Muscle layer of duodenum (tissue), 2 donors: Measurements from ENCODE around the gene CDK13.

ENCODE experiments used
- H3K27ac ChIP-seq: one replicate; pipeline ENCODE4 v1.7.0; 2013; ENCODE audit warnings: mild to moderate bottlenecking, low read length
- H3K27me3 ChIP-seq: one replicate; pipeline ENCODE4 v1.7.0; 2013; ENCODE audit warnings: low read depth, mild to moderate bottlenecking, control low read depth, low read length
- H3K36me3 ChIP-seq, 2 donors: one replicate each; pipeline ENCODE4 v1.7.0; 2013; ENCODE audit warnings: low read length in 2 of 2, control low read depth in 1 of 2, mild to moderate bottlenecking in 1 of 2; ENCODE audit not compliant: insufficient read depth in 2 of 2, control insufficient read depth in 1 of 2
- H3K4me1 ChIP-seq, 2 donors: one replicate each; pipeline ENCODE4 v1.7.0; 2013; ENCODE audit warnings: low read length in 2 of 2, mild to moderate bottlenecking in 2 of 2, control low read depth in 1 of 2, moderate library complexity in 1 of 2; ENCODE audit not compliant: insufficient read depth in 2 of 2, control insufficient read depth in 1 of 2
- H3K4me3 ChIP-seq, 2 donors: one replicate each; pipeline ENCODE4 v1.7.0; 2013; ENCODE audit warnings: low read length in 2 of 2, low read depth in 1 of 2, mild to moderate bottlenecking in 1 of 2
- H3K9me3 ChIP-seq, 2 donors: one replicate each; pipeline ENCODE4 v1.7.0; 2013; ENCODE audit warnings: low read length in 2 of 2, control low read depth in 1 of 2, mild to moderate bottlenecking in 1 of 2; ENCODE audit not compliant: control insufficient read depth in 1 of 2
- donor health status: healthy.

The CDK13 gene

DNA sequence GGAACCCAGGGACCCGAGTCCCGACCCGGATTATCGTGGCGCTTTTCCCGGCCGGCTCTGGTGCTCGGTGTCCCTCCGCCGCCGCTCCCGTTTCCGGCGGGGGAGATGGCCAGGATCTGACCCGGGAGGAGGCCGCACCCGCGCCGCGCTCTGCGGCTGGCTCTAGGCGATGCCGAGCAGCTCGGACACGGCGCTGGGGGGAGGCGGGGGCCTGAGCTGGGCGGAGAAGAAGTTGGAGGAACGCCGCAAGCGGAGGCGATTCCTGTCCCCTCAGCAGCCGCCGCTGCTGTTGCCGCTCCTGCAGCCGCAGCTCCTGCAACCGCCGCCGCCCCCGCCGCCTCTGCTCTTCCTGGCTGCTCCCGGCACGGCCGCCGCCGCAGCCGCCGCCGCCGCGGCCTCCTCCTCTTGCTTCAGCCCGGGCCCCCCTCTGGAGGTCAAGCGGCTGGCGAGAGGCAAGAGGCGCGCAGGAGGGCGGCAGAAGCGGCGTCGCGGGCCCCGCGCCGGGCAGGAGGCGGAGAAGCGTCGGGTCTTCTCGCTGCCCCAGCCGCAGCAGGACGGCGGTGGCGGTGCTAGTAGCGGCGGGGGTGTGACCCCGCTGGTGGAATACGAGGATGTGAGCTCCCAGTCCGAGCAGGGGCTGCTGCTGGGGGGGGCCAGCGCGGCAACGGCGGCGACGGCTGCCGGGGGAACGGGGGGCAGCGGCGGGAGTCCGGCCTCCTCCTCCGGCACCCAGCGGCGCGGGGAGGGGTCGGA, 593 bp downstream of the CDK13 start:
- peak overlapping the region; percentile 70 to 90 for H3K4me3 ChIP-seq
- H3K36me3 ChIP-seq: peaks cover 0 to 8% of the 10 kb centered on the region in 2 donors
- H3K27ac ChIP-seq: peak overlapping the region; percentile 92
- H3K9me3 ChIP-seq: no peaks in the 10 kb centered on the region
- no peaks in the 10 kb centered on the region for H3K27me3 ChIP-seq
- H3K4me1 ChIP-seq: peaks cover 12 to 24% of the 10 kb centered on the region in 2 donors

- Histone ChIP-seq H3K36me3 (peaks cover 0 to 8% of the 10 kb centered on the region in 2 donors), H3K4me1 (peaks cover 12 to 29% of the 10 kb centered on the region in 2 donors), H3K9me3 (no peaks in the 10 kb centered on the region), H3K27ac (peak overlapping the region; percentile 77), H3K4me3 (peak overlapping the region; percentile 80 to 90), H3K27me3 (no peaks in the 10 kb centered on the region)
Observed at GRCh38 chr7:39951226-39952194, 1.5 kb downstream of the CDK13 start.

DNA sequence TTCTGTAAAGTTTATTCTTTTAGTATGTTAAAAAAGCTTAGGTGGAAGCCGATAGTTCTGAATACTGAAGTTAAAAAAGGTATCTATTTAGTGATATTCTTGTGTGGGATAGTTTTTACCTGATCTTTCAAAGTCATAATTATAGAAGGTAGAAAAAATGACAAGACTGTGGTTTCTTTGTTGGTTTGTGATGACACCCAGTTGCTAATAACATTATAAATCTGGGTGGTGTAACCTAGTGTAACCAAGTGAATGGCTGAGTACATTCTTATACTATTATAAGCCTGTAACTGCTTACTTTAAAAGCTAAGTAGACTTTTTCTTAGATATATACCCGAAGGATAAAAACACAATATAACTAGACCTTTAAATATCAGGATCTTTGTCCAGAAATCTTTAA, 2.3 kb downstream of the CDK13 start:
- no peaks in the 10 kb centered on the region for H3K9me3 ChIP-seq
- peaks cover 0 to 8% of the 10 kb centered on the region in 2 donors for H3K36me3 ChIP-seq
- peak overlapping the region; percentile 80 to 90 for H3K4me3 ChIP-seq
- H3K27me3 ChIP-seq: no peaks in the 10 kb centered on the region
- H3K27ac ChIP-seq: peak overlapping the region; percentile 77
- peaks cover 12 to 38% of the 10 kb centered on the region in 2 donors for H3K4me1 ChIP-seq

DNA sequence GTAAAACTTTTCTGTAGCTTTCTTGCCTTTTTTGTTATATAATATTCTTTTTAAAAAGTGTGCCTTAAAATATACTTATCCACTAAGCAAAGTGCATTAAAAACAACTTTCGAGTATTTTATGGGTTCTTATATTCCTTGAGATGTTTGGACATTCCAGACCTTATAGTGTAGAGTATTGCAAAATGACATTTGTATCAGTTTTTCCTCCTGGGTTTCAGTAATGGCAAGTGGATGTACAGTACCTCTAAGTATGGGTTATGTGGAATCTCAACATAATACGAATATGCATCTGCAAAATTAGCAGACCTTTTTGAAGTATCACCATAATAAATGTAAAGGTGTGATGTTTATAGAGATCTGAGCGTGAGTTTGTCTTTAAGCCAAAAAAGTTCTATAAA, 2.7 kb downstream of the CDK13 start:
- peak overlapping the region; percentile 77 for H3K27ac ChIP-seq
- H3K9me3 ChIP-seq: no peaks in the 10 kb centered on the region
- H3K4me3 ChIP-seq: peak overlapping the region; percentile 80 to 90
- H3K27me3 ChIP-seq: no peaks in the 10 kb centered on the region
- H3K4me1 ChIP-seq: peaks cover 12 to 42% of the 10 kb centered on the region in 2 donors
- peaks cover 0 to 8% of the 10 kb centered on the region in 2 donors for H3K36me3 ChIP-seq

GRCh38 chr7:39954694-39955093, 4.6 kb downstream of the CDK13 start:
- no peak overlapping the region for H3K4me3 ChIP-seq
- H3K36me3 ChIP-seq: peaks cover 0 to 8% of the 10 kb centered on the region in 2 donors
- peaks cover 9 to 54% of the 10 kb centered on the region in 2 donors for H3K4me1 ChIP-seq
- H3K27me3 ChIP-seq: no peaks in the 10 kb centered on the region
- H3K9me3 ChIP-seq: no peaks in the 10 kb centered on the region
- no peak overlapping the region for H3K27ac ChIP-seq

- Histone ChIP-seq H3K9me3 (no peaks in the 10 kb centered on the region), H3K4me1 (peaks cover 9 to 54% of the 10 kb centered on the region in 2 donors), H3K36me3 (no peaks in the 10 kb centered on the region), H3K27ac (no peak overlapping the region), H3K4me3 (no peak overlapping the region), H3K27me3 (no peaks in the 10 kb centered on the region)
Observed at GRCh38 chr7:39958038-39958437, 8.0 kb downstream of the CDK13 start.

DNA sequence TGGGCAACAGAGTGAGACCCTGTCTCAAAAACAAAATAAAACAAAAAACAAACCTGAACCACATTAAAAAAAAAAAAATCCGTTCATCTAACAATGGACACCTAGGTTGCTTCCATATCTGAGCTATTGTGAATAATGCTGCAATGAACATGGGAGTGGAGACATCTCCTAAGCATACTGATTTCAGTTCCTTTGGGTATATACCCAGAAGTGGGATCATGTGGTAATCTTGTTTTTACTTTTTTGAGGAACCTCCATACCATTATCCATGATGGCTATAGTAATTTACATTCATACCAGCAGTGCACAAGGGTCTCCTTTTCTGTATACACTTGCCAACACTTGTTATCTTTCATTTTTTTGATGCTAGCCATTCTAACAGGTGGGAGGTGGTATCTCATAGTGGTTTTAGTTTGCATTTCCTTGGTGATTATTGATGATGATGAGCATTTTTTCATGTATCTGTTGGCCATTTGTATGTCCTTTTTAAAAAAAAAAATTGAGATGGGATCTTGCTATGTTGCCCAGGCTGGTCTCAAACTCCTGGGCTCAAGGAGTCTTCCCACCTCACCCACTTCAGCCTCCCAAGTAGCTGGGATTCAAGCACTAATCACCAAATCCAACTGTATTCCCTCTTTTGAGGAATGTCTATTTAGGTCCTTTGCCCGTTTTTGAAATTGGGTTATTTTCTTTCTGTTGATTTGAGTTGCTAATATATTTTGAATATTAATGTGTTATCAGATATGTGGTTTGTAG, 17.5 kb downstream of the CDK13 start:
- H3K36me3 ChIP-seq: no peaks in the 10 kb centered on the region
- peaks cover 0 to 11% of the 10 kb centered on the region in 2 donors for H3K4me1 ChIP-seq
- H3K27me3 ChIP-seq: no peaks in the 10 kb centered on the region
- no peak overlapping the region for H3K27ac ChIP-seq
- H3K4me3 ChIP-seq: no peak overlapping the region
- no peaks in the 10 kb centered on the region for H3K9me3 ChIP-seq

DNA sequence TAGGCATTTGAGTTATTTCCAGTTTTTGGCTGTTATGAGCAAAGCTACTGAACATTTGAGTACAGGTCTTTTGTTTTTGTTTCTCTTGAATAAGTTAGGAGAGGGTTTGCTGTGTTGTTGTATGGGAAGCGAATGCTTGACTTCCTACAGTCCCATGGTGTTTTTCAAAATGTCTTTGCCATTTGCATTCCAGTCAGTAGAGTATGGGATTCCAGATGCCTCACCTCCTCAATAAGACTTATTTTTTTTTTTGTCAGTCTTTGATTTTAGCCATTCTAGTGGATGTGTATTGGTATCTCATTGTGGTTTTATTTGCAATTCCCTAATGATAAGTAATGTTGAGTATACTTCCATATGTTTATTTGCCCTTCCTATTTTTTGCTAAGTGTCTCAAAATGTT, 19.4 kb downstream of the CDK13 start:
- Histone ChIP-seq H3K27me3 (no peaks in the 10 kb centered on the region), H3K4me1 (peaks cover 0 to 11% of the 10 kb centered on the region in 2 donors), H3K27ac (no peak overlapping the region), H3K4me3 (no peak overlapping the region), H3K36me3 (no peaks in the 10 kb centered on the region), H3K9me3 (no peaks in the 10 kb centered on the region)

DNA sequence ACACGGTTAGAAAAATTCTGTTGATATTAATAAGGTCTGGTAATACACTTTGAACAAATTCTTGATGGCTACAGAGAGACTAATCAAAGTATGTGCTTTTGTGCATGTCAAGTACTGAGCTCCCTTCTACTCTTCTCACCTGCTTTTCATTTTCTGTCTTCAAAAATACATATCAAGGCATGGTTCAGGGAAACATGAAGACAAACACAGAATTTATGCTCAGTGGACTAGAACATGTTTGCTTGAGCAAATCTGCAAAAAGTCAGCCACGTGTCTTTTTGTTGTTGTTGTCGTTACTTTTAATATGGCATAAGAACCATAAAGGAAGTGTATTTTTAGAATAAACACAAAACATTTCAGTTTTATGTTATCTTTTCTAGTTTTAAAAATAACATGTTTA, 21.9 kb downstream of the CDK13 start:
- no peaks in the 10 kb centered on the region for H3K9me3 ChIP-seq
- no peaks in the 10 kb centered on the region for H3K27me3 ChIP-seq
- H3K27ac ChIP-seq: no peak overlapping the region
- H3K4me1 ChIP-seq: peaks cover 0 to 13% of the 10 kb centered on the region in 2 donors
- no peak overlapping the region for H3K4me3 ChIP-seq
- no peaks in the 10 kb centered on the region for H3K36me3 ChIP-seq

DNA sequence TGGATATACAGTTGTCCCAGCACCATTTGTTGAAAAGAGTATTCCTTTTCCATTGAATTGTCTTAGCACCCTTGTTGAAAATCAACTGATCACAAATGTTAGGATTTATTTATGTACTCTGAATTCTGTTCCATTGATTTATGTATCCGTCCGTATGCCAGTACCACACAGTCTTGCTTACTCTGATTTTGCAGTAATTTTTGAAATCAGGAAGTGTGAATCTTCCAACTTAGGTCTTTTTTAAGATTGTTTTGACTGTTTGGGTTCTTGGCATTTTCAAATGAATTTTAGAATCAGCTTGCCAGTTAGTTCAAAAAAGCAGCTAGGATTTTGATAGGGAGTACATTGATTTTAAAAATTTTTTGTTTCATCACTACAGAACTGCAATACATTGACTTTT, 23.7 kb downstream of the CDK13 start:
- Histone ChIP-seq H3K4me1 (peaks cover 0 to 31% of the 10 kb centered on the region in 2 donors), H3K36me3 (no peaks in the 10 kb centered on the region), H3K27ac (no peak overlapping the region), H3K27me3 (no peaks in the 10 kb centered on the region), H3K4me3 (no peak overlapping the region), H3K9me3 (no peaks in the 10 kb centered on the region)
